Tibial artery (tissue), 4 donors: Measurements from ENCODE around the gene NRCAM.
"Not testable (repeated sequence)": the region's sequence is repeated elsewhere in the genome, so short reads cannot be mapped to it uniquely, and the experiment has no call there.

Experiments used
- DNase-seq, 2 donors: peaks; one replicate each; pipeline ENCODE4 v3.0.0-alpha.2; 2019
- H3K27ac ChIP-seq, 2 donors: fragments of 200-600 bp; sonication (generic) in 1 of 2; 1 replicate in 1 of 2; 2 replicates in 1 of 2; pipeline ENCODE4 v1.5.1; 2018 to 2019; ENCODE audit warnings: mild to moderate bottlenecking in 1 of 2
- H3K27me3 ChIP-seq, 2 donors: fragments of 200-600 bp; sonication (generic) in 1 of 2; one replicate each; pipeline versions ENCODE4 v1.5.1 to v1.6.0; 2016 to 2019
- H3K36me3 ChIP-seq, 3 donors: fragments of 200-600 bp; sonication (generic) in 2 of 3; one replicate each; pipeline ENCODE4 v1.5.1; 2016 to 2019; ENCODE audit warnings: mild to moderate bottlenecking in 2 of 3
- H3K4me1 ChIP-seq, 4 donors: fragments of 200-600 bp; sonication (generic) in 2 of 4; 1 replicate in 3 of 4; 2 replicates in 1 of 4; pipeline ENCODE4 v1.5.1; 2016 to 2019
- H3K4me3 ChIP-seq, 2 donors: fragments of 200-600 bp; sonication (generic) in 1 of 2; 1 replicate in 1 of 2; 2 replicates in 1 of 2; pipeline ENCODE4 v1.5.1; 2018 to 2019; ENCODE audit warnings: mild to moderate bottlenecking in 2 of 2
- H3K9me3 ChIP-seq, 3 donors: fragments of 200-600 bp; sonication (generic) in 1 of 3; one replicate each; pipeline ENCODE4 v1.5.1; 2016 to 2019
- CTCF ChIP-seq, 2 experiments: fragments of 200-600 bp in 1 of 2; fragments of 450-650 bp in 1 of 2; IDR thresholded peaks; one replicate each; pipeline ENCODE4 v1.5.1; 2017 to 2019; ENCODE audit warnings: antibody characterized with exemption in 2 of 2, mild to moderate bottlenecking in 1 of 2, moderate library complexity in 1 of 2
- intact Hi-C: fragments of 100-400 bp; cut with DNase I; formaldehyde crosslinking; loops from one replicate; pipeline ENCODE4 v1.15.0; 2023; ENCODE audit warnings: low total_unique reads

Gene NRCAM

GRCh38 chr7:108403597-108404217 lies 52.5 kb downstream of the NRCAM start:
- Histone ChIP-seq H3K4me3 (no peak overlapping the region), H3K27me3 (no peaks in the 10 kb centered on the region), H3K9me3 (no peaks in the 10 kb centered on the region), H3K27ac (no peak overlapping the region), H3K4me1 (no peaks in the 10 kb centered on the region), H3K36me3 (no peaks in the 10 kb centered on the region)
- DNase-seq, result no peak
- no peak for TF ChIP-seq CTCF (IDR thresholded peaks at IDR 0.05)
- intact Hi-C loops, result no loop called here

DNA sequence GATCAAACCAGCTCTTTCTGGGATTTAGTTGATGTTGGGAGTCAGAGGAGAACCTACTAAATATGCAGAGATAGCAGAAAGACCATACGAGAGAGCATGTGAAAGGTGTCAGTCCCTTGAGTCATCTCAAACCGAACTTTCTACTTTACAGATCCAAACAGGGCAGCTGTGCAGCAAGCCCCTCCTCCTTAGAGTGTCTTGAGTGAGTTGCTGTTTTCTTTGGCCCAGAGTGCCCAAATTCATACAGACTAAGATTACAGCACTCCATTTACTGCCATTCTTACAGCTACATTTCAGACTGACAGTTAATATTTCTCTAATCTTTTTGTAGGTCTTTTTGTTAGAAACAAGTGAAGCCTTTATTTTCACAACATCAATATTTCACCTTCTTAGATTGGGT lies 53.4 kb downstream of the NRCAM start:
- TF ChIP-seq CTCF (IDR thresholded peaks at IDR 0.05), result no peak
- H3K27ac ChIP-seq, result no peak overlapping the region
- intact Hi-C loops, result no loop called here

GRCh38 chr7:108396080-108396479 lies 60.2 kb downstream of the NRCAM start:
- intact Hi-C loops, result no loop called here
- TF ChIP-seq CTCF (IDR thresholded peaks at IDR 0.05), result no peak
- Histone ChIP-seq H3K9me3 (no peaks in the 10 kb centered on the region), H3K27me3 (no peaks in the 10 kb centered on the region), H3K4me3 (no peak overlapping the region), H3K27ac (no peak overlapping the region), H3K36me3 (no peaks in the 10 kb centered on the region), H3K4me1 (no peaks in the 10 kb centered on the region)
- no peak for DNase-seq

More for the DNA sequence above, 53.4 kb downstream of the NRCAM start:
- Histone ChIP-seq H3K36me3 (no peaks in the 10 kb centered on the region), H3K27me3 (no peaks in the 10 kb centered on the region), H3K9me3 (no peaks in the 10 kb centered on the region), H3K4me1 (no peaks in the 10 kb centered on the region), H3K4me3 (no peak overlapping the region)
- no peak for DNase-seq

DNA sequence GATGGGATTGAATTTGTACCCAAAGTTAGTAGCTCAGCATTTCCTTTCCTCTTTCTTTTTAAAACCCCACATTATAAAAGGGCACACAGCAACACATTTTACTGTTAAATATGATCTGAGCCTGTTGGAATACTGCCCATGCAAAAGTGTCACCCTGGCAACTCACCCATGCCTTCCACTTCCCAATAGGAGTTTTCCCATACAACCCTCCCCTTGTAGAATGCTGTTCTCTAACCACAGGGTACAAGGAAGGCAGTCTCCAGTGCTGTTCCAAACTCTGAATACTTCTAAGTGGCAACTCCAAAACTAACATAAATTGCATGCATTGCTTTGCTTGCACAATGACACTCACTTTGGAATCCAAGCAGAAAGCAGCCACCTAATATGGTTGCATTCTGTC lies 60.8 kb downstream of the NRCAM start:
- Histone ChIP-seq H3K27me3 (no peaks in the 10 kb centered on the region), H3K9me3 (no peaks in the 10 kb centered on the region), H3K4me1 (no peaks in the 10 kb centered on the region), H3K4me3 (no peak overlapping the region), H3K36me3 (no peaks in the 10 kb centered on the region), H3K27ac (no peak overlapping the region)
- DNase-seq, result no peak
- no peak for TF ChIP-seq CTCF (IDR thresholded peaks at IDR 0.05)
- intact Hi-C loops, result no loop called here

DNA sequence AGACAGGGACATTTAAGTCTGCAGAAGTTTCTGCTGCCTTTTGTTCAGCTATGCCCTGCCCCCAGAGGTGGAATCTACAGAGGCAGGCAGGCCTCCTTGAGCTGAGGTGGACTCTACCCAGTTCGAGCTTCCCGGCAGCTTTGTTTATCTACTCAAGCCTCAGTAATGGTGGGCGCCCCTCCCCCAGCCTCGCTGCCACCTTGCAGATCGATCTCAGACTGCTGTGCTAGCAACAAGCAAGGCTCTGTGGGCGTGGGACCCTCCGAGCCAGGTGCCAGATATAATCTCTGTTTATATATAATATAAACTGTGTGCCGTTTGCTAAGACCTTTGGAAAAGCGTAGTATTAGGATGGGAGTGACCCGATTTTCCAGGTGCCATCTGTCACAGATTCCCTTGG lies 63.1 kb downstream of the NRCAM start:
- intact Hi-C loops, H3K4me1 ChIP-seq, H3K9me3 ChIP-seq, H3K27me3 ChIP-seq, DNase-seq, H3K36me3 ChIP-seq, H3K4me3 ChIP-seq, H3K27ac ChIP-seq: not testable (repeated sequence)

GRCh38 chr7:108387686-108388085 lies 68.5 kb downstream of the NRCAM start:
- H3K36me3 ChIP-seq, DNase-seq, H3K27ac ChIP-seq, H3K9me3 ChIP-seq, H3K4me1 ChIP-seq, H3K27me3 ChIP-seq, intact Hi-C loops, H3K4me3 ChIP-seq: not testable (repeated sequence)

- H3K9me3 ChIP-seq, result no peaks in the 10 kb centered on the region
- no peak for TF ChIP-seq CTCF (IDR thresholded peaks at IDR 0.05)
- no peak overlapping the region for H3K4me3 ChIP-seq
- no peaks in the 10 kb centered on the region for H3K4me1 ChIP-seq
- no peaks in the 10 kb centered on the region for H3K36me3 ChIP-seq
- intact Hi-C loops, result no loop called here
- no peak overlapping the region for H3K27ac ChIP-seq
- no peaks in the 10 kb centered on the region for H3K27me3 ChIP-seq
- no peak for DNase-seq
Measured at GRCh38 chr7:108385834-108386422, 70.3 kb downstream of the NRCAM start.
